NT2/D1 (cell line): ENCODE data around the gene CHST5.

Source experiments
- YY1 ChIP-seq: IDR thresholded peaks from 2 replicates; pipeline ENCODE4 v1.6.1; 2011; ENCODE audit not compliant: insufficient read length, insufficient read depth
- ZNF274 ChIP-seq: IDR thresholded peaks from 2 replicates; pipeline ENCODE4 v1.6.1; 2011; ENCODE audit warnings: mild to moderate bottlenecking, low read depth, low read length

- TF ChIP-seq YY1 (no peak), ZNF274 (no peak)
Measured at GRCh38 chr16:75485230-75486013, 50.5 kb downstream of the CHST5 start.
